Measurements from ENCODE around the gene PLEKHM3.

GRCh38 chr2:208006337-208006736 lies 19.0 kb downstream of the PLEKHM3 start:
- TF ChIP-seq POLR2A (IDR thresholded peaks at IDR 0.05) (no peak), CTCF (IDR thresholded peaks at IDR 0.05) (no peak), EP300 (IDR thresholded peaks at IDR 0.05) (no peak)
